Suprapubic skin (tissue), 4 donors: ENCODE data around the gene EBP.

Experiments used
- CTCF ChIP-seq, 2 donors: fragments of 200-600 bp in 1 of 2; fragments of 450-650 bp in 1 of 2; sonication (generic) in 1 of 2; IDR thresholded peaks; one replicate each; pipeline ENCODE4 v1.5.1; 2016 to 2019; ENCODE audit warnings: antibody characterized with exemption in 2 of 2, mild to moderate bottlenecking in 1 of 2, moderate library complexity in 1 of 2
- POLR2A ChIP-seq, 2 donors: fragments of 450-650 bp; IDR thresholded peaks; one replicate each; pipeline ENCODE4 v1.6.1; 2017; ENCODE audit warnings: antibody characterized with exemption in 2 of 2, mild to moderate bottlenecking in 2 of 2, moderate library complexity in 2 of 2
- POLR2AphosphoS5 ChIP-seq, 3 donors: sonication (generic); formaldehyde crosslinking; IDR thresholded peaks; one replicate each; pipeline ENCODE4 v1.6.1; 2017; ENCODE audit warnings: antibody characterized with exemption in 3 of 3

GRCh38 chrX:48539345-48540027 is 17.9 kb downstream of the EBP start, which contains the start of gene TBC1D25:
- TF ChIP-seq CTCF (IDR thresholded peaks at IDR 0.05) = peak in 1 of 2 donors; percentile 38
- peak in 1 of 2 donors; percentile 32 for TF ChIP-seq POLR2A (IDR thresholded peaks at IDR 0.05)
- peak in 1 of 3 donors; percentile 63 for TF ChIP-seq POLR2AphosphoS5 (IDR thresholded peaks at IDR 0.05)
